ENCODE data around the gene C1QTNF5.

- TF ChIP-seq, protein P1, sequence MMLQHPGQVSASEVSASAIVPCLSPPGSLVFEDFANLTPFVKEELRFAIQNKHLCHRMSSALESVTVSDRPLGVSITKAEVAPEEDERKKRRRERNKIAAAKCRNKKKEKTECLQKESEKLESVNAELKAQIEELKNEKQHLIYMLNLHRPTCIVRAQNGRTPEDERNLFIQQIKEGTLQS (IDR thresholded peaks at IDR 0.05), result no peak
- TF ChIP-seq EGR1 (IDR thresholded peaks at IDR 0.05; ENCODE audit: low read depth in 2 of 2), result no peak
Observed at GRCh38 chr11:119346605-119347004, 5.9 kb upstream of the C1QTNF5 start, which contains the start of gene MFRP.
